Stimulated activated naive CD4-positive, alpha-beta T cell (primary cell): ENCODE measurements around the gene UGT1A9.

Source experiments
- DNase-seq, 6 experiments: peaks; one replicate each; lab custom pipeline; 2025; lab: John Stamatoyannopoulos, UW

UGT1A9 gene

GRCh38 chr2:233817361-233817911 is 145.7 kb downstream of the UGT1A9 start:
- DNase-seq = no peak

DNA sequence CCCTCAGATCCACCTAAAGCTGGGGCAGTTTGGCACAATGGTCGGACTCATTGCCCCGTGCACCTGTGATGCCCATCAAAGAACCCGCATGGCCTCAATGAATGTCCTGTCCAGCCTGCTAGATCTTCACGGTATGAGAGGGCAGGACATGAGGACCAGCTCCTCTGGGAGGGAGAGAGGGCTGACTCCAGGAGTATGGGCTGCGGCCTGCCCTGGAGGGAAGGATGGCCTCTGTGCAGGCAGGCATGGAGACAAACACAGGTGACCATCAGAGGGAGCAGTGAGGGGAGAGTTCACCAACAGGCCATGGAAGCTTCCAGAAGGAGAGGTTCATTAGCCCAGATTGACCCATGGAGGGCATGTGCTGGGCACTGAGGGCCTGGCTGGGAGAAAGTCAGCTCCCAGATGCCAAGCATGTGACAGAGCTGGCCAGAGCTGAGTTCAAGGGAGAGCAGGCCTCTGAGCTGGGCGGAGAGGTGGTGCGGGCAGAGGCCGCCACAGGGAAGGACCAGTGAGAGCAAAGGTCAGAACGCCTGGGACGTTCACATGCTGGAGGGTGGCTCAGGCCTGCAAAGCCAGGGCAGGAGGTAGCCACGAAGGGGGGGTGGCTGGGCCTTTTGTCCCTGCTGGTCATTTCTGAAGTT is 146.4 kb downstream of the UGT1A9 start:
- DNase-seq = no peak

GRCh38 chr2:233818639-233819621 is 147.2 kb downstream of the UGT1A9 start:
- no peak for DNase-seq

- DNase-seq = no peak
These were observed 148.4 kb downstream of the UGT1A9 start for GRCh38 chr2:233819884-233820773.

DNA sequence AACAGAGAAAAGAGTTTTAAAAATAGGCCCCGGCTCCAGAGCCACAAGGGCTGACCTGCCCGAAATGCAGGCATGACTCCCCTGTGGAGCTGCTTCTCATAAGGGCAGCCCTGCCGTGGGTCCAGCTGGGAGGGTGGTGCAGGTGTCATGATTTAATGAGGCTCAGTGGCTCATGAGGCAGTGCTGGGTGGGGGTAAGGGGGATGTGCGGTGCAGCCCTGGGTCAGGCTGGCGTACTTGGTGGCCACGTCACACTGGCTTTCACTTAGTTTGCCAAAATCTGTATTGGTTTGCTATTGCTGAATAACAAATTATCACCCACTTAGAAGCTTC is 149.0 kb downstream of the UGT1A9 start:
- no peak for DNase-seq

- no peak for DNase-seq
These were observed 149.5 kb downstream of the UGT1A9 start for GRCh38 chr2:233821196-233821595.

GRCh38 chr2:233821709-233822100 is 150.0 kb downstream of the UGT1A9 start:
- DNase-seq = no peak

DNA sequence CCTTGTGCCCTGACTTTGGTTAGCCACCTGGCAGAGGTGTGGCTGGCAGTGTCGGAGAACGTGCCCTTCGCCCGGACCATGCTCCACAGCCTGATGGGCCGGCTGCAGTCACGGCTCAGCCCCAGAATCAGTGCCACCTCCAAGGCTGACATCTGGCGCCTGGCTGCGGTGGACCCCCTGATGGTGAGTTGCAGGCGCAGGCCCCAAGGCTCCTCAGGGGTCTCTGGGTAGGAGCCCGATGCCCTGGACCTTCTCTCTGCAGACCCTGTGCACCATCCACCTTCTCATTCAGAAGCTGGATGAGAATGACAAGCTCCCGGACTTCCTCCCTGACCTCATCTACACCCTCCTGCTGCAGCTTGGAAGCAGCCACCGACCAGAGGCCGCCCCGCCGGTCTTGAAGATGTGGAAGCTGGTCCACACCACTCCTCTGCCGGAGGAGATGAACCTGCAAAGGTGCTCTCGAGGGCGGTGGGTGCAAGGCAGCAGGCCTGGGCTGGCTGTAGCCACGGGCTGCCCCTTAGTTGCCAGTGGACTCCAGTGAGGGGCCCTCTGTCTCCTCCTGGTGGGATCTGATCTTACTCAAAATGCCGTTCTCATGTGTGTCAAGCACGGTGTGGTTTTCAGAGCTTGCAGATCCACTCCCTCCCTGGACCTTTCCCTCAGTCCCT is 150.5 kb downstream of the UGT1A9 start:
- DNase-seq = no peak
